Activated B cell treated with CpG ODN at 0.5 μM for 24 hours (primary cell): ENCODE results near the gene UBE2I. TPM values are rescaled to one million over a fixed set of nuclear protein-coding genes. Genes with fewer than 3 reads are reported as not detected.

Experiments used
- ATAC-seq: fragments of 200-7000 bp; cut with Tn5 transposase; one replicate; pipeline ENCODE4 v1.10.0; 2021; ENCODE audit warnings: low read depth, mild to moderate bottlenecking, moderate library complexity
- CTCF ChIA-PET: fragments of 350-600 bp; sonication (Branson Sonifier 250); formaldehyde crosslinking; loops from one replicate; lab custom pipeline; 2021; ENCODE audit warnings: antibody characterized with exemption; lab: Charles Lee
- POLR2A ChIA-PET: fragments of 350-600 bp; sonication (Branson Sonifier 250); formaldehyde crosslinking; loops from one replicate; lab custom pipeline; 2021; ENCODE audit warnings: antibody characterized with exemption; lab: Charles Lee
- DNase-seq: peaks from one replicate; pipeline ENCODE4 v3.0.0; 2022
- H3K27ac Mint-ChIP-seq: one replicate; pipeline ENCODE4 v1.8.0; 2020; ENCODE audit warnings: mixed read lengths
- H3K27me3 Mint-ChIP-seq: one replicate; pipeline ENCODE4 v1.8.0; 2021; ENCODE audit warnings: mixed read lengths
- H3K36me3 Mint-ChIP-seq: one replicate; pipeline ENCODE4 v1.8.0; 2021; ENCODE audit warnings: low read depth, mixed read lengths
- H3K4me1 Mint-ChIP-seq: one replicate; pipeline ENCODE4 v1.8.0; 2021; ENCODE audit warnings: mixed read lengths
- H3K4me3 Mint-ChIP-seq: one replicate; pipeline ENCODE4 v1.8.0; 2020; ENCODE audit warnings: mild to moderate bottlenecking, mixed read lengths
- H3K9me3 Mint-ChIP-seq: one replicate; pipeline ENCODE4 v1.8.0; 2020; ENCODE audit warnings: mixed read lengths
- CTCF ChIP-seq: fragments of 200-600 bp; IDR thresholded peaks from one replicate; pipeline ENCODE4 v1.8.0; 2022; ENCODE audit warnings: antibody characterized with exemption, mild to moderate bottlenecking
- intact Hi-C: fragments of 100-400 bp; cut with micrococcal nuclease; formaldehyde crosslinking; loops from one replicate; pipeline ENCODE4 v1.15.1; 2024
- total RNA-seq: library from RNA; stranded (reverse); gene quantifications from 2 replicates; pipeline ENCODE4 v1.2.3, GENCODE V29; 2022

The UBE2I gene
- total RNA-seq, 1 donor from 2014 or later = 240 TPM

- ATAC-seq (no peak), DNase-seq (no peak)
- POLR2A ChIA-PET = no interaction called here
- Mint-ChIP-seq H3K27me3 (no peaks in the 10 kb centered on the region), H3K4me3 (no peak overlapping the region), H3K27ac (no peak overlapping the region), H3K36me3 (peaks cover 75% of the 10 kb centered on the region), H3K9me3 (no peaks in the 10 kb centered on the region), H3K4me1 (peaks cover 39% of the 10 kb centered on the region)
- CTCF ChIA-PET = no interaction called here
- TF ChIP-seq CTCF = no peak
- intact Hi-C loops = no loop called here
Measured at GRCh38 chr16:1314399-1315068, 5.1 kb downstream of the UBE2I start.

DNA sequence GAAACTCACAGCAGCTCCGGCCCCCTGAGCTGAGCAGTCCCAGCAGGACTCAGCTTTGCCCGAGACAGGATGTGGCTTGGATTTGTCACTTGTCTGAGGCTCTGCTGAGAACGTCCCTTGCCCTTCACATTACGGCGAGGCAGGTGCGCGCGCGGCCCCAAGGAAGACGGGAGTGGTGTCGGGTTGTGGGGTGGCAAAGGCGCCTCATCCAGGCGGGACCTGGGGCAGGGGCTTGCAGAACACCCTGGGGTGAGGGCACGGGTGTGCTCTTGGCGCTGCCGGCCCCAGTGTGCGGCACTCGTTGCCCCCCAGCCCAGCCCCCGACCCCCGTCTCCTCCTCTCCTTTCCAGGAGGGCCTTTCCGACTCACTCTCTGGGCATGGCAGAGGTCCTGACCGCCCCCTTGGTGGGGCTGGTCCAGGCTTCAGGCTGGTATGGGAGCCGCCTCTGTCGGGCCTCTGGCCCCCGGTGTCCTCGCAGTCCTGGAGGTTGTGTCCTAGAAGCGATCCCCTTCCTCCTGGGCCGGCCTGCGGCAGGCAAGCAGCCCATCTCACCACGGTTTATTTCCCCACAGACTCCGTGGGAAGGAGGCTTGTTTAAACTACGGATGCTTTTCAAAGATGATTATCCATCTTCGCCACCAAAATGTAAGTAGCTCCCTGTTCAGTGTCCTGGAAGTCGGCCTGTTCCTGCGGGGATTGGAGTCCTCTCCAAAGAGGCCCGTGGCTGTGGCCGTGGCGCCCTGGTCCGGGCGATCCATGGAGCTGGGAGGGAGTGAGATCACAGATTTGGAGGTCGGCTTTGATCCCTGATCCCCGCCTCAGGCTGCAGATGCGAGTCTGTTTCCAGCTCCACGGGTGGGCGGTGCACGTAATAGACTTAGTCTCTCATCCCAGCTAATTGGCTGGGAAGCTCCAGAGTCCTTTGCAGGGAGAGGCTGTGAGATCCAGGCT, 5.9 kb downstream of the UBE2I start:
- Mint-ChIP-seq H3K36me3 (peaks cover 79% of the 10 kb centered on the region), H3K9me3 (no peaks in the 10 kb centered on the region), H3K4me1 (peaks cover 35% of the 10 kb centered on the region), H3K27ac (no peak overlapping the region), H3K4me3 (no peak overlapping the region), H3K27me3 (no peaks in the 10 kb centered on the region)
- ATAC-seq (no peak), DNase-seq (no peak)
- intact Hi-C loops = no loop called here
- ChIA-PET CTCF (no interaction called here), POLR2A (no interaction called here)
- TF ChIP-seq CTCF = no peak

DNA sequence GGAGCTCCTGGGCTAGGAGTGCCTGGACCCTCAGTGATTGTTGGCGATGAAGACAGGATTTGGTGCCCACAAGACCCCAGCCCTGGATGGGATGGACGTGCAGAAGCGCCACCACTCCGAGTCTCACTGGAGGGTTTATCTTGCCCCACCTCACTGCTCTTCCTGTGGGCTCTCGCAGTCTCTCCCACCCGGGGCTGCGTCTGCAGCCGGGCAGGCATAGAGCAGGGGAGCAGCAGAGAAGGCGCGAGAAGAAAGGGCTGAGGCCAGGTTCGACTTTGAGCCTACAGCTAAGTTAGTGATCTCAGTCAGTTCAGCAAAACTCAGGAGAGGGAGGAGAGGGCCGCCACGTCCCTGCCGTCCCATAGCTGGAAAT, 6.6 kb downstream of the UBE2I start:
- H3K4me1 Mint-ChIP-seq = peaks cover 29% of the 10 kb centered on the region
- peaks cover 78% of the 10 kb centered on the region for H3K36me3 Mint-ChIP-seq
- no peak for TF ChIP-seq CTCF
- ChIA-PET CTCF (no interaction called here), POLR2A (interaction anchor here (1.2 kb wide), 1 partner anchor 11 kb away, joined by 5 read pairs; no protein-coding TSS in a partner anchor)
- intact Hi-C loops = no loop called here
- no peak for ATAC-seq
- H3K9me3 Mint-ChIP-seq = no peaks in the 10 kb centered on the region
- H3K27ac Mint-ChIP-seq = no peak overlapping the region
- no peak for DNase-seq
- no peak overlapping the region for H3K4me3 Mint-ChIP-seq
- no peaks in the 10 kb centered on the region for H3K27me3 Mint-ChIP-seq

GRCh38 chr16:1317479-1318267, 8.2 kb downstream of the UBE2I start:
- peaks cover 81% of the 10 kb centered on the region for H3K36me3 Mint-ChIP-seq
- ChIA-PET POLR2A (interaction anchor here (1.4 kb wide), 1 partner anchor 9 kb away, joined by 3 read pairs; no protein-coding TSS in a partner anchor), CTCF (no interaction called here)
- TF ChIP-seq CTCF = no peak
- H3K4me1 Mint-ChIP-seq = peaks cover 13% of the 10 kb centered on the region
- no peak for ATAC-seq
- no peak overlapping the region for H3K4me3 Mint-ChIP-seq
- no peak for DNase-seq
- no peak overlapping the region for H3K27ac Mint-ChIP-seq
- no peaks in the 10 kb centered on the region for H3K27me3 Mint-ChIP-seq
- intact Hi-C loops = no loop called here
- H3K9me3 Mint-ChIP-seq = no peaks in the 10 kb centered on the region
